Measurements from ENCODE around the gene KLHDC7B.

KLHDC7B gene

DNA sequence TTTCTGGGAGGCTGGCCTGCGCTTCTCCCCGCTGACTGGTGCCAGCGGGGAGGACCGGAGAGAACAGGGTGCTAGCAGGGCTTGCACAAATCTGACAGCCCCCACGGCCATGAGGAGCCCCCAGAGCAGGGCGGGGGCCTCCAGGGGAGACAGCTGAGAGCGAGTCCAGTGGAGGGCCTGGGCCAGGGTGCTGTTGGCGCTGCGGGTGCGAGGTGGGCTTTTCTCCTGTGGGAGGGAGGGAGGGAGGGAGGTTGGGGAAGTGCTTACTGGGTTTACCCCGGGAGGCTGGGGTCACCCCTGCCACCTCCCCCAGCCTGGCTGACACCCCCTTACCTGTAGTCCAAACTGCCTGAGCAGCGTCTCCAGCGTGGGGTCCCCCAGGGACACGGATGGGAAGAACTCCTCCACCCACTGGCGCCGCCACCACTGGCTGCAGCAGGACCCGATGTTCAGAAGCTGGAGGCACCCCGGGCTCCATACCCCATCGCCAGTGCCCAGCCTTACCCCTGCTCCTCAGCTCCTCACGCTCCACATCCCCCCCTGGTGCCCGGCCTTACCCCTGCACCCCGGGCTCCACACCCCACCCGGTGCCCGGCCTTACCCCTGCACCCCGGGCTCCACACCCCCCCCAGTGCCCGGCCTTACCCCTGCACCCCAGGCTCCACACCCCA, 42.1 kb upstream of the KLHDC7B start:
- TF ChIP-seq, protein P1, sequence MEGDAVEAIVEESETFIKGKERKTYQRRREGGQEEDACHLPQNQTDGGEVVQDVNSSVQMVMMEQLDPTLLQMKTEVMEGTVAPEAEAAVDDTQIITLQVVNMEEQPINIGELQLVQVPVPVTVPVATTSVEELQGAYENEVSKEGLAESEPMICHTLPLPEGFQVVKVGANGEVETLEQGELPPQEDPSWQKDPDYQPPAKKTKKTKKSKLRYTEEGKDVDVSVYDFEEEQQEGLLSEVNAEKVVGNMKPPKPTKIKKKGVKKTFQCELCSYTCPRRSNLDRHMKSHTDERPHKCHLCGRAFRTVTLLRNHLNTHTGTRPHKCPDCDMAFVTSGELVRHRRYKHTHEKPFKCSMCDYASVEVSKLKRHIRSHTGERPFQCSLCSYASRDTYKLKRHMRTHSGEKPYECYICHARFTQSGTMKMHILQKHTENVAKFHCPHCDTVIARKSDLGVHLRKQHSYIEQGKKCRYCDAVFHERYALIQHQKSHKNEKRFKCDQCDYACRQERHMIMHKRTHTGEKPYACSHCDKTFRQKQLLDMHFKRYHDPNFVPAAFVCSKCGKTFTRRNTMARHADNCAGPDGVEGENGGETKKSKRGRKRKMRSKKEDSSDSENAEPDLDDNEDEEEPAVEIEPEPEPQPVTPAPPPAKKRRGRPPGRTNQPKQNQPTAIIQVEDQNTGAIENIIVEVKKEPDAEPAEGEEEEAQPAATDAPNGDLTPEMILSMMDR (IDR thresholded peaks at IDR 0.05; ENCODE audit: insufficient read depth, low read depth, low read length, missing control alignments), result peak; percentile 4
- no peak for DNase-seq (ENCODE audit: low read depth)

DNA sequence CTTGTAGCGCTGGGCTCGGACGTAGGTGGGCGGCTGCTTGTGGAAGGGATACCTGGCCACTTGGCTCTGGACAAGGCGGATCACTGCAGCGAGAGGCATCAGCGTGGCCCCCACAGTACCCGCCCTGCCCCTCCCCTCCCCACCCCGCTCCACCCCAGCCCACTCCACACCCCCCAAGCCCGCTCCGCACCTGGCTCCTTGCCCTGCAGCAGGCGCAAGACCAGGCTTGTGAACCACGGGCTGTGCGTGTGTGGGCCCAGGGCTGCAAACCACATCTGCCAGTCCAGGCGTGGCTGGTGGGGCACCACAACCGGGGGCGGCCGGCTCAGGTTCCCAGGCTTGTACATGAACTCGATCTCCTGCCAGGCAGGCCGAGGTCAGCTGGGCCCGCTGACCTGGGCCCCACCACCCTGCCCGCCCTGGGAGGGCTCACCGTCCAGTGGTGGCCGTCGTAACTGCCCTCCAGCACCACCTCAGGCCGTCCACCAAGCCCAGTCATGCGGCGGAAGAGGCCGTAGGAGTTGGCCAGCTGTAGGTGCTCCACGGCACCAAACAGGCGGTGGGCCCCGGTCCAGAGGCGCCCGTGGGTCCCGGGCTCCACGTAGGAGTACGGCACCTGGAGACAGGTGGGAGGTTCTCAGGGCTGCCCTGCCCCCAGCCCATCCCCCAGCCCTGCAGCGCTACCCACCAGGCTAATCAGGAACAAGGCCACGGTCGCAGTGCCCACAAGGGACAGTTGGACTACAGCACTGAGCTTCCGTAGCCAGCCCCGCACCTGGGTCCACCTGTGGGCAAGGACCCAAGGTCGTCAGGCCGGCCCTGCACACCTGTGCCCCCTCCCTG, 41.1 kb upstream of the KLHDC7B start:
- no peak overlapping the region for H3K4me3 ChIP-seq (ENCODE audit: low read length)
- DNase-seq (ENCODE audit: low read depth), result peak; percentile 80
- TF ChIP-seq, protein P1 (IDR thresholded peaks at IDR 0.05; ENCODE audit: insufficient read depth, low read depth, low read length, missing control alignments), result no peak

More for the DNA sequence above, 42.1 kb upstream of the KLHDC7B start:
- no peak overlapping the region for H3K4me3 ChIP-seq (ENCODE audit: low read length)

GRCh38 chr22:50505276-50505775, 40.4 kb upstream of the KLHDC7B start:
- TF ChIP-seq, protein P1 (IDR thresholded peaks at IDR 0.05; ENCODE audit: insufficient read depth, low read depth, low read length, missing control alignments), result no peak
- H3K4me3 ChIP-seq (ENCODE audit: low read length), result no peak overlapping the region
- no peak for DNase-seq (ENCODE audit: low read depth)

- peak overlapping the region; percentile 90 for H3K4me3 ChIP-seq (ENCODE audit: low read length)
- no peak for DNase-seq (ENCODE audit: low read depth)
- TF ChIP-seq, protein P1 (IDR thresholded peaks at IDR 0.05; ENCODE audit: insufficient read depth, low read depth, low read length, missing control alignments), result no peak
Observed at GRCh38 chr22:50505776-50506610, 39.7 kb upstream of the KLHDC7B start.

GRCh38 chr22:50506611-50507420, 38.9 kb upstream of the KLHDC7B start:
- H3K4me3 ChIP-seq (ENCODE audit: low read length), result peak overlapping the region; percentile 90
- no peak for DNase-seq (ENCODE audit: low read depth)
- TF ChIP-seq, protein P1 (IDR thresholded peaks at IDR 0.05; ENCODE audit: insufficient read depth, low read depth, low read length, missing control alignments), result no peak

Measured in epithelial cell of esophagus (primary cell).